Erythroblast (primary cell): ENCODE measurements around the gene GPR89B.
"Not testable (repeated sequence)": the region's sequence is repeated elsewhere in the genome, so short reads cannot be mapped to it uniquely, and the experiment has no call there.

Source experiments
- DNase-seq, 2 experiments: peaks; one replicate each; lab custom pipeline; 2025; lab: John Stamatoyannopoulos, UW
- POLR2A ChIP-seq: IDR thresholded peaks from 2 replicates; pipeline ENCODE4 v1.6.1; 2011; ENCODE audit warnings: mild to moderate bottlenecking, low read length

GPR89B gene

GRCh38 chr1:148007724-148008123 is 79.5 kb downstream of the GPR89B start:
- DNase-seq = not testable (repeated sequence)

GRCh38 chr1:148010527-148010926 is 82.3 kb downstream of the GPR89B start:
- no peak for TF ChIP-seq POLR2A
- DNase-seq = no peak

DNA sequence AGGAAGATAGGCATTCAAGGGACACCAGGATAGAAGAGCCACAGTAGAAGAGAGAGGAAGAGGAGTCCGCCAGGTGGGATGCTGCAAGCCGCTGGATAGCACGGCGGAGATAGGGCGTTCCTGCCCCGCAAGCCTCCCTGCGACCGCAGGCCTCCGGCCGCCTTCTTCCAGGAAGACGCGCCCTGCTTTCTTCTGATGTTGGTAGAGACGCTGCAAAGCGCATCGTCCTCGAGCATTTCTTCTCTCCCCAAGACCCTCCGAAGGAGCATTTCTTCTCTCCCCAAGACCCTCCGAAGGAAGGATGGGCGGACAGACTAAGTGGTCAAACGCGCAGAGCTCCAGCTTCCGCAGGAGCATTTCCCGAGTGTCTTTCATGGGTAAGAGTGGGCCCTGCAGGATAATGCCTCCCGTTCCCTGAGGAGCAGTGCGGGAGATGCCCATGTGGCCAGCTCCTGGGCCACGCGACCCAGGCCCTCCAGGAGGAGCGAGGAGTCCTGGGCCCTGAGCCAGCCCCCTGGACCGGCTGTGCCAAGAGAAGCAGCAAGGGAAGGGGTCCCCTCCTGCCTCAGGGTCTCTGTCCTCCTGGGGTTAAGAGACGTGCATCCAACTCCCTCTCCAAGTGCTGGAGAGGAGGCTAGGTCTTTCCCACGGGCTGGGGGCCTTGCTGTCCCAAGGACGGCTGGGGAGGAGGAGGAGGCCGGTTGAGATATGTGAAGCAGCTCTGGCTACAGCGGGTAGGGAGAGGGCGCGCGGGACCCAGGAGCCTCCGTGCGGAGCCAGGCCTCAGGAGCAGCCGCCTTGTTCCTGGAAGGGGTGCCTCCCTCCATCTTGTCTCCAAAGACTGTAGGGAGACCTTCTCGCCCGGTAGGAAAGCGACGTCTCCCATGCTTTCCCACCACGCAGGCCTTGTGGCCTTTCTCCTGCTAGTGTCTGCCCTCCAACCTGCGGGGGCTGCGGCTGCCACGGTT is 85.2 kb downstream of the GPR89B start:
- DNase-seq = peak; percentile 23 to 28

GRCh38 chr1:148014289-148015200 is 86.3 kb downstream of the GPR89B start:
- peak; percentile 12 to 16 for DNase-seq

DNA sequence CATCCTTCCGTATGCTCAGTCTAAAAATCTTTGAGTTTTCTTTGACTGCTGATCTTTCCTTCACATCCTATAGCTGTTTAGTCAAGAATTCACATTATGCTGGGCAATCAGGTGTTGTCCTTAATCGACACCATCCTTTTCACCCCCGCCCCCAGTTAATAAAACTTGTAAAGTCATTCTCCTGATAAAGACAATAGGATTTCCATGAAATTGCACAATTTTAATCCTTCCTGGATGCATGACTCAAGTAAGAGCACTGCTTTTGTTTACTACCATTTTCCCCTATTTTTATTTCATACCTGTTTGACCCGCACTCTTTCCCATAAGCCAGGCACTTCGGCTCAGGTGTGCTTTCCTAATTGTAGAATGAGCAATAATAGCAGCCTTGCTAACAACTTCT is 96.7 kb downstream of the GPR89B start:
- not testable (repeated sequence) for DNase-seq

- not testable (repeated sequence) for DNase-seq
These were observed 98.8 kb downstream of the GPR89B start for GRCh38 chr1:148027004-148027403.

DNA sequence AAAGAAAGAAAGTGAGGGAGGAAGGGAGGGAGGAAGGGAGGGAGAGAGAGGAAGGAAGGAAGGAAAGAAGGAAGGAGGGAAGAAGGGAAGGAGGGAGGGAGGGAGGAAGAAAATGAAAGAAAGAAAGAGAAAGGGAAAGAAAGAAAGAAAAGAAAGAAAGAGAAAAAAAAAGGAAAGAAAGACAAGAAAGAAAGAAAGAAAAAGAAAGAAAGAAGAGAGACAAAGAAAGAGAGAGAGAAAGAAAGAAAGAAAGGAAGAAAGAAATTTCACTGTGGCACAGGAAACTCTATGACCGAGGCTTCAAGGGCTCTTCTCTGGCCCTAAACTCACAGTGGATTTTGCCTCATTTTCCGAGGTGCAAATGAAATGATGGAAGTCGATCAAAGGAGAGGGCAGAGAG is 104.0 kb downstream of the GPR89B start:
- DNase-seq = not testable (repeated sequence)

GRCh38 chr1:148032690-148033089 is 104.5 kb downstream of the GPR89B start:
- not testable (repeated sequence) for DNase-seq

- not testable (repeated sequence) for DNase-seq
These were observed 104.9 kb downstream of the GPR89B start for GRCh38 chr1:148033147-148033546.

DNA sequence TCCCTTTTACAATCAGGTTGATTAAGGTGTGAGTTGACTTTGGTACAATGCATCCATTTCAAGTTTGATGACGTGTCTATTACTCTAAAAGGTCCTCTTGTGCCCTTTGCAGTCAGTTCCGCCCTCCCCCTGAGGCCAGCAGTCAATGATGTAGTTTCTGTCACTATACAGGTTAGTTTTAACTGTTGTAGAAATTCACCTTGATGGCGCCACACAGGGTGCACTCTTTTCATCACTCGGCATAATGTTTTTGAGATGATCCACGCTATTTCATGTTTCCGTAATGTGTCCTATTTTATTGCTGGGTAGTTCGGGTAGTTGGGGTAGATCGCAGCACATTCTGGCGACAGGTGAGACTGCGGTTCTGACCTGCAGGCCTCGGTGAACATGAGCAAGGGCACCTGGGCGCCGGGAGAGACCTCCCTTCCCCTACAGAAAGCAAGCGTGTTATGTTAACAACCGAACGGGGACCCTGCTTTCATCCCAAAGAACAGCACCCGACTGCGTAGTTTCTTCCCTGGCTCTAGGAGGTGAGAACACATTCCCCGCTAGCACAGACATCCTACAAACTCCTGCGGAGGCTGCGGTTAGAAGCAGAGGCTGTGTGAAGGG is 109.7 kb downstream of the GPR89B start:
- not testable (repeated sequence) for DNase-seq

DNA sequence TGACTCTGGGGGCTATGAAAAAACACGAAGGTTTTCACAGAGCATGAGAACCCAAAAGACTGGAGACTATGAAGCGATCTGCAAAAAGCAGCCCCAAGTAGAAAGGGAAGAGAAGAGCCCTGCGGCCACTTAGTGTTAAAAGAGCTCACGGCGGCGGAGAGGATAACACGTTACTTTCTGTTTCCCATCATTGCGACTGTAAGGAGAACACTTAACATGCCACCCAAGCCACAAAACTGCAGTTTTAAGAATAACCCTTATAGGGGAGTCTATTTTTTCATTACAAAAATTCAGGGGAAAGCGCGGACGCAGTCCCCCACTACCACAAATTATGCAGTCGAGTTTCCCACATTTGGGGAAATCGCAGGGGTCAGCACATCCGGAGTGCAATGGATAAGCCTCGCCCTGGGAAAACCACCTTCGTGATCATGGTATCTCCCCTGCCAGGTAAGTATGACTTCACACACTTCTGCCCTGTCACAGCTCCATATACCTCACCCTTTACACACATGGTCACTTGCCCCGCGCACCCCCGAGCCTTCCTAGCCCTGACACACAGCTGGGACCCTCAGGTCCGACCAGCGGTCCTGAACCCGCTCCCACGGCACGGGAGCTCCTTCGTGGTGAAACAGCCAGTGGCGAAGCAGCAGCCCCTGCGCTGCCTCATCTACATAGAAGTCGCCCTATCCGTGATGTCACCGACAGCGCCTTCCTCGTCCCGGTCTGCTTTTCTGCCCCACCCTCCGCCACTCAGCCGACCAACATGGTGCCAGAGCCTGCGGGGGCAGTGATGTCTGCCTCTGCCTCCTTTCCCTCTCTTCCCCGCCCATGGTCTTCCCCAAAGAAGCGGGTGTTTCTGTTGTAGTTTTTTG is 110.5 kb downstream of the GPR89B start:
- DNase-seq = peak; percentile 89 to 95
- peak; percentile 90 for TF ChIP-seq POLR2A
